ENCODE data around the gene NRL.

DNA sequence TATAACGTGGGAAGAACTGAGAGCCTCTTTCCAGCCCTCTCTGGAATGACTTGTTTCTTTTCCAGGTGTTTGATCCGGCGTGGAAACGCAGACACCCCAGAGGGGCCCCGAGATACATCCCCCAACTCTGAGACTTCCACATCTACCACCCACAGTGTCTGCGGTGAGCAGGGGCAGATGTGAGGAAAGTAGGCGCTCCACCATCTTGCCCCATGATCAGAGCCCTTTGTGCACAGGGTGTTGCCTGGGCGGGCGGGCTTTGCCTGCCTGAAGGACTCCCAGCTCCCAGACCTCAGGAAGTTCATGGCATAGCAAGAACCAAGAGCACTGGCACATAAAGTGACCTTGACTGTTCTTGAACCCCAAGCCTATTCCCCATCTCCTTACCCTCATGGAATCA, 60.1 kb downstream of the NRL start:
- TF ChIP-seq, protein P1, sequence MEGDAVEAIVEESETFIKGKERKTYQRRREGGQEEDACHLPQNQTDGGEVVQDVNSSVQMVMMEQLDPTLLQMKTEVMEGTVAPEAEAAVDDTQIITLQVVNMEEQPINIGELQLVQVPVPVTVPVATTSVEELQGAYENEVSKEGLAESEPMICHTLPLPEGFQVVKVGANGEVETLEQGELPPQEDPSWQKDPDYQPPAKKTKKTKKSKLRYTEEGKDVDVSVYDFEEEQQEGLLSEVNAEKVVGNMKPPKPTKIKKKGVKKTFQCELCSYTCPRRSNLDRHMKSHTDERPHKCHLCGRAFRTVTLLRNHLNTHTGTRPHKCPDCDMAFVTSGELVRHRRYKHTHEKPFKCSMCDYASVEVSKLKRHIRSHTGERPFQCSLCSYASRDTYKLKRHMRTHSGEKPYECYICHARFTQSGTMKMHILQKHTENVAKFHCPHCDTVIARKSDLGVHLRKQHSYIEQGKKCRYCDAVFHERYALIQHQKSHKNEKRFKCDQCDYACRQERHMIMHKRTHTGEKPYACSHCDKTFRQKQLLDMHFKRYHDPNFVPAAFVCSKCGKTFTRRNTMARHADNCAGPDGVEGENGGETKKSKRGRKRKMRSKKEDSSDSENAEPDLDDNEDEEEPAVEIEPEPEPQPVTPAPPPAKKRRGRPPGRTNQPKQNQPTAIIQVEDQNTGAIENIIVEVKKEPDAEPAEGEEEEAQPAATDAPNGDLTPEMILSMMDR (IDR thresholded peaks at IDR 0.05; ENCODE audit: low read length) = no peak
- TF ChIP-seq EZH2 (IDR thresholded peaks at IDR 0.05; ENCODE audit: borderline replicate concordance, low read length) = no peak
